Vagina (tissue), 2 donors: Measurements from ENCODE around the gene FCGR3A. TPM values are rescaled to one million over a fixed set of nuclear protein-coding genes. Genes with fewer than 3 reads are reported as not detected.
"Not testable (repeated sequence)": the region's sequence is repeated elsewhere in the genome, so short reads cannot be mapped to it uniquely, and the experiment has no call there.

ENCODE experiments used
- DNase-seq, 2 donors: peaks; one replicate each; pipeline ENCODE4 v3.0.0-alpha.2; 2017; ENCODE audit errors: extremely low spot score in 2 of 2
- H3K27ac ChIP-seq: fragments of 200-600 bp; sonication (generic); one replicate; pipeline ENCODE4 v1.5.1; 2019
- H3K27me3 ChIP-seq: fragments of 200-600 bp; sonication (generic); one replicate; pipeline ENCODE4 v1.5.1; 2019
- H3K36me3 ChIP-seq, 2 donors: fragments of 200-600 bp; sonication (generic); one replicate each; pipeline ENCODE4 v1.5.1; 2017 to 2019
- H3K4me1 ChIP-seq: fragments of 200-600 bp; sonication (generic); one replicate; pipeline ENCODE4 v1.5.1; 2019
- H3K4me3 ChIP-seq, 2 donors: fragments of 200-600 bp; sonication (generic); 1 replicate in 1 of 2; 2 replicates in 1 of 2; pipeline ENCODE4 v1.5.1; 2016 to 2019
- H3K9me3 ChIP-seq: fragments of 200-600 bp; sonication (generic); one replicate; pipeline ENCODE4 v1.5.1; 2019
- POLR2A ChIP-seq, 2 donors: fragments of 450-650 bp; IDR thresholded peaks; one replicate each; pipeline ENCODE4 v1.6.1; 2017; ENCODE audit warnings: antibody characterized with exemption in 2 of 2, mild to moderate bottlenecking in 2 of 2, moderate library complexity in 2 of 2
- POLR2AphosphoS5 ChIP-seq, 2 donors: sonication (generic); formaldehyde crosslinking; IDR thresholded peaks; one replicate each; pipeline ENCODE4 v1.9.0; 2017; ENCODE audit warnings: antibody characterized with exemption in 2 of 2, mild to moderate bottlenecking in 2 of 2, low read depth in 1 of 2; ENCODE audit not compliant: insufficient read depth in 1 of 2
- intact Hi-C: fragments of 100-400 bp; cut with DNase I; formaldehyde crosslinking; loops from one replicate; pipeline ENCODE4 v1.15.1; 2023
- total RNA-seq: library from RNA; depleted of rRNA; stranded (reverse); fragments of >200 nt; gene quantifications from one replicate; pipeline ENCODE4 v1.2.3, GENCODE V29; 2016
- TF ChIP-seq, protein P1 (sequence below), 3 experiments: fragments of 450-650 bp in 2 of 3; fragments of 200-600 bp in 1 of 3; sonication (generic) in 1 of 3; IDR thresholded peaks; one replicate each; pipeline ENCODE4 v1.5.1; 2017 to 2019; ENCODE audit warnings: antibody characterized with exemption in 3 of 3, mild to moderate bottlenecking in 2 of 3, moderate library complexity in 2 of 3

FCGR3A gene
- 14.2 TPM for total RNA-seq

GRCh38 chr1:161549652-161550051 lies at the start of gene FCGR3A:
Gene FCGR3A, minus strand, starts transcription at chr1:161549818. Its CDS starts 82 bp downstream, at chr1:161549736.
- no peak within 1 kb of the TSS for H3K4me3 ChIP-seq
- H3K4me1 ChIP-seq, result no peaks in the 10 kb centered on the region
- H3K27ac ChIP-seq, result no peak within 1 kb of the TSS
- H3K27me3 ChIP-seq, result no peaks in the 10 kb centered on the region
- intact Hi-C loops, result no loop called here
- no peak for TF ChIP-seq POLR2AphosphoS5 (IDR thresholded peaks at IDR 0.05; ENCODE audit: insufficient read depth in 1 of 2, low read depth in 1 of 2)
- TF ChIP-seq POLR2A (IDR thresholded peaks at IDR 0.05), result no peak
- TF ChIP-seq, protein P1, sequence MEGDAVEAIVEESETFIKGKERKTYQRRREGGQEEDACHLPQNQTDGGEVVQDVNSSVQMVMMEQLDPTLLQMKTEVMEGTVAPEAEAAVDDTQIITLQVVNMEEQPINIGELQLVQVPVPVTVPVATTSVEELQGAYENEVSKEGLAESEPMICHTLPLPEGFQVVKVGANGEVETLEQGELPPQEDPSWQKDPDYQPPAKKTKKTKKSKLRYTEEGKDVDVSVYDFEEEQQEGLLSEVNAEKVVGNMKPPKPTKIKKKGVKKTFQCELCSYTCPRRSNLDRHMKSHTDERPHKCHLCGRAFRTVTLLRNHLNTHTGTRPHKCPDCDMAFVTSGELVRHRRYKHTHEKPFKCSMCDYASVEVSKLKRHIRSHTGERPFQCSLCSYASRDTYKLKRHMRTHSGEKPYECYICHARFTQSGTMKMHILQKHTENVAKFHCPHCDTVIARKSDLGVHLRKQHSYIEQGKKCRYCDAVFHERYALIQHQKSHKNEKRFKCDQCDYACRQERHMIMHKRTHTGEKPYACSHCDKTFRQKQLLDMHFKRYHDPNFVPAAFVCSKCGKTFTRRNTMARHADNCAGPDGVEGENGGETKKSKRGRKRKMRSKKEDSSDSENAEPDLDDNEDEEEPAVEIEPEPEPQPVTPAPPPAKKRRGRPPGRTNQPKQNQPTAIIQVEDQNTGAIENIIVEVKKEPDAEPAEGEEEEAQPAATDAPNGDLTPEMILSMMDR (IDR thresholded peaks at IDR 0.05), result no peak
- DNase-seq, result no peak
- H3K36me3 ChIP-seq, result no peaks in the 10 kb centered on the region
- H3K9me3 ChIP-seq, result no peaks in the 10 kb centered on the region

GRCh38 chr1:161597077-161597476 lies 47.5 kb upstream of the FCGR3A start:
- H3K9me3 ChIP-seq, H3K36me3 ChIP-seq, H3K27me3 ChIP-seq, DNase-seq, intact Hi-C loops, H3K4me1 ChIP-seq, H3K4me3 ChIP-seq, H3K27ac ChIP-seq: not testable (repeated sequence)

GRCh38 chr1:161595583-161595982 lies 46.0 kb upstream of the FCGR3A start:
- H3K4me1 ChIP-seq, H3K36me3 ChIP-seq, H3K27me3 ChIP-seq, H3K9me3 ChIP-seq, intact Hi-C loops, H3K4me3 ChIP-seq, DNase-seq: not testable (repeated sequence)
- H3K27ac ChIP-seq, result peak overlapping the region; percentile 61

DNA sequence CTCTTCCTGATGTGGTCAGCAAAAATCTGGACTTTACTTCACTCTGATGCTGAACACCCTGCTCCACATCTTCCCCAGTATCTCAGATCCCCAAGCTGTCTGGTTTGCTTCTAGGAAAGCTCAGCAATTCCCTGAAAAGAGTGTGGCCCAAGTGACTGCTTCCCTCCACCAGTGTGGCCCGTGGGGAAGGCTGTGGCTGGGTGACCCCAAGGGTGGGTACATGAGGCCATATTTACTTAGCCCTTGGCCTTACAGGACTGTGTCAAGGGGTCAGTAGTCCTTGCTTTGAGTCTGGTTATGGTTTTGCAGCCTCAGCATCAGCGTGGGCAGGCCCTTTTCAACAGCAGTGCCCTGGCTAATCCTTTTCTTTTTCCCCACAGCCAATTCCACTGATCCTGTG lies 45.6 kb upstream of the FCGR3A start:
- H3K9me3 ChIP-seq, DNase-seq, intact Hi-C loops, H3K27me3 ChIP-seq, H3K4me1 ChIP-seq, H3K4me3 ChIP-seq, H3K36me3 ChIP-seq: not testable (repeated sequence)
- peak overlapping the region; percentile 61 for H3K27ac ChIP-seq

DNA sequence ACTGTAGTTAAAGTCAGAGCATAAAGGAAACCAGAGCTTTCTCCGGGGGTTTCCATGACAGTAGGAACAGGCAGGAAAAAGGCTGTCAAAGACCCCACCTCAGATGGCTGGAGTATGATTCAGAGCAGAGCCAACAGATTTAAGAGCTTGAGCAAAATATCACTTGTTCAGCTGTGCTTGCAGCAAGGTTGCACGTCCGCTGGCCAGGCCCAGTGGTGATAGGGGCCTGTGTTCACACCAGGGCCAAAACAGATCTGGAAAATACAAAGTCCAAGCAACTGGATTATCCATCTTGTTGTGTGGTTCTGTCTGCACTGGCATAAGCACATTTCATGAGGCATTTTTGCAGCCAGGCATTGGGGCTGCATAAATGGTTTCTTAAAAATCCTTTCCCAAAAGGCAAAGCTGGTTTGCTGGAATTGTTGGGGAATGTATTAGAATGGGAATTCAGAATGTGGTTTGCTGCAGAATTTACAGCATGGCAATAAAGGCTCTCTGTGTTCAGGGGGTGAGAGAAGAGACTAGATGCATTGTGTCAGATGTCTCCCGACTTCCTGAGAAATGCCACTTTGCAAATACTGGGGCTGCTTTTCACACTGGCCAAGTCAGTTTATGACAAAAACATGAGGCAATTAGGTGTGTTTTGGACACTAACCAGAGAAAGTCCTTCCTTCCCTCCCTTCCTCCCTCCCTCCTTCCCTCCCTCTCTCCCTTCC lies 44.8 kb upstream of the FCGR3A start:
- H3K36me3 ChIP-seq, DNase-seq, H3K4me3 ChIP-seq, H3K27me3 ChIP-seq, H3K9me3 ChIP-seq, intact Hi-C loops, H3K4me1 ChIP-seq: not testable (repeated sequence)
- peak overlapping the region; percentile 73 for H3K27ac ChIP-seq

DNA sequence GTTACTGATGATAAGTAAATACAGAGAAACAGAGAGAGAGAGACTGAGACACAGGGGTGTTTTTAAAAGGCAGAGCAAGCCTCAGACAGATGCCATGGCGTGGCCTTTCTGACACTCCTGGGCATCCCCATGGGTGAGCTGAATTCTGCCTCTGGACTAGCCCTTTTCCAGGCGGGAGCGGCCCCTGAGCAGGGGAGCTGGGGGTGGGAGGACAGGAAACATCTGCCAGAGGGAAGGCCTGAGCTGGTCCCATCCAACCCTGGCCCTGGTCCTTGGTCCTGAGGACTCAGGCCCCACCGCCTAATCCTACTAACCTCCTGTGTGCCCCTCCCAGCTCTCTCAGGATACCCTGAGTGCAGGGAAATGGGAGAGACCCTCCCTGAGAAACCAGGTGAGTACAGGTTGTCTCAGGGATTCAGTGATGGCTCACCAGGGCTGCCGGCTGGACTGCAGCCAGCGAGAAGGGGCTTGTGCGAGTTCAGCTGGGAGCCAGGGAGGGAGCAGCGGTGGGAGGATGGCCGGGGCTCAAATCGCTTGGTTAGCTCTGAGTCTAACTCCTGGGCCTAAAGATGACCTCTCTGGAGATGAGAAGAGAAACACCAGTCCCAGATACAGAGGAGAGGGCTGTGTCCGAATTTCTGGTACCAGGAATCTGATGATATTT lies 43.6 kb upstream of the FCGR3A start:
- intact Hi-C loops, H3K27ac ChIP-seq, H3K27me3 ChIP-seq, H3K4me3 ChIP-seq, DNase-seq, H3K36me3 ChIP-seq, H3K4me1 ChIP-seq, H3K9me3 ChIP-seq: not testable (repeated sequence)

- DNase-seq, result peak in 1 of 2 donors; percentile 27
- H3K36me3 ChIP-seq, H3K9me3 ChIP-seq, H3K27me3 ChIP-seq, intact Hi-C loops, H3K4me3 ChIP-seq, H3K4me1 ChIP-seq, H3K27ac ChIP-seq: not testable (repeated sequence)
Measured at GRCh38 chr1:161592586-161592985, 43.0 kb upstream of the FCGR3A start.

GRCh38 chr1:161589920-161590319 lies 40.3 kb upstream of the FCGR3A start:
- intact Hi-C loops, H3K9me3 ChIP-seq, H3K27me3 ChIP-seq, H3K4me3 ChIP-seq, H3K27ac ChIP-seq, H3K4me1 ChIP-seq, H3K36me3 ChIP-seq: not testable (repeated sequence)
- peak in 1 of 2 donors; percentile 52 for DNase-seq

GRCh38 chr1:161589365-161589764 lies 39.7 kb upstream of the FCGR3A start:
- H3K27ac ChIP-seq, H3K4me1 ChIP-seq, H3K4me3 ChIP-seq, H3K27me3 ChIP-seq, H3K36me3 ChIP-seq, H3K9me3 ChIP-seq, intact Hi-C loops: not testable (repeated sequence)
- peak in 1 of 2 donors; percentile 37 for DNase-seq

DNA sequence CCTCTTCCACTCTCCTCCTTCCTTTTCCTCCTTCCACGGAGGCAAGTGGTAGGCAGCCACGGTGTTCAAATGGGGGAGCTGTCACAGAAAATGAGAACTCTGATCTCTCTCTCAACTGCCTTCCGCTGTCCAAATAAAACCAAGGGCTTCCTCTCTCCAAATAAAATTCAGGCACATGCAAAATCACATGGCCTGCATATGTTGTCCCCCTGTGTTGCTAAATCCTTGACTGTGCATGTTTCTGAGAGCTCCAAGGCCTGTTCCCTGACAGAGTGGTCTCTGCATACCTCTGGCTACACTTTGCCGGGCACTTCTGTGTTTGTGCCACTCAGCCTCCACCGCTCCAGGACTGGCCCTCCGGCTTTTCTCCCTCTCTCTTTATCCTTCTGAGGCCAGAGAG lies 39.0 kb upstream of the FCGR3A start:
- intact Hi-C loops, H3K9me3 ChIP-seq, H3K27ac ChIP-seq, DNase-seq, H3K27me3 ChIP-seq, H3K4me1 ChIP-seq, H3K4me3 ChIP-seq, H3K36me3 ChIP-seq: not testable (repeated sequence)

DNA sequence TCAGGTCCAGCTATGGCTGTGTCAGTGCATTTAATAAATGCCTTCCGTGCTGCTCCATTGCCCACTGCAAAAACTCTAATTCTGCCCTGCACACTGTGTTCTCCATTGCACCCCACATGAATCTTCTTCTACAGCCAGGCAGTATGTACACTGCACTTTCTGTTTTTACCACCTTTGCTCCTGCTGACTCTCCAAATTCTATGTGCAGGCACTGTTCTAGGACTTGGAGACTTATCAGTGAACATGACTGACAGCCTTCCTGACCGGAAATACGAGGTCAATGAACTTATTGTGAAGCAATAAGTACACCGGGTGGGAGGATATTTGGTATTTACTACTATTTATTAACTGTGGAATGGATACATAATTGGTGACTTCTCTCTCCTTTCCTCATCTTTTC lies 33.3 kb upstream of the FCGR3A start:
- H3K4me1 ChIP-seq, H3K27ac ChIP-seq, H3K36me3 ChIP-seq, H3K27me3 ChIP-seq, H3K4me3 ChIP-seq, intact Hi-C loops, DNase-seq, H3K9me3 ChIP-seq: not testable (repeated sequence)

DNA sequence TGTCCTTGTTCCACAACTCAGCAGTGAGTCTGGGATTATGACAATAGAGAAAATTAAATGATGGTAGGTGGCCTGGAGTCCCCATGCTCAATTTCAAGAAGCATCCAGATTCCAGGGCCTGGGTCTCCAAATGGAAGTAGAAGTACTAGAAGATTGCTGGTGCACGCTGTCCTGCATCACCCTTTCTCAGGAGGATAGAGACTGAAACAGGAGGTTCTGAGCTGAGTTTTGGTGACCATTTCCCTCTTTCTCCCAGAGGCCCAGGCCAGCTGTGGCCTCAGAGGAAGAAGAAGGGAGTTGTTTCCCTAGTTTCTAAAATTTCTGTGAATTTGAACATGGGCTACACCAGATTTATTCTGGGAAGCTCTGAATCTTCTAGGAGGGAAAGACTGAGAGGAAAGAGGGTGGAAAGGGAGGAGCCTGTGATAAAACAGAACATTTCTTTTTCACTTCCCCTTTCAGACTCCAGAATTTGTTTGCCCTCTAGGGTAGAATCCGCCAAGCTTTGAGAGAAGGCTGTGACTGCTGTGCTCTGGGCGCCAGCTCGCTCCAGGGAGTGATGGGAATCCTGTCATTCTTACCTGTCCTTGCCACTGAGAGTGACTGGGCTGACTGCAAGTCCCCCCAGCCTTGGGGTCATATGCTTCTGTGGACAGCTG lies 31.4 kb upstream of the FCGR3A start:
- DNase-seq, H3K27me3 ChIP-seq, H3K9me3 ChIP-seq, H3K27ac ChIP-seq, H3K4me1 ChIP-seq, H3K36me3 ChIP-seq, intact Hi-C loops, H3K4me3 ChIP-seq: not testable (repeated sequence)
